ENCODE data around the gene CCR5.

CCR5 gene

GRCh38 chr3:46408853-46409252 lies 38.1 kb downstream of the CCR5 start:
- DNase-seq (ENCODE audit: low read depth): no peak

- no peak for DNase-seq (ENCODE audit: low read depth)
Observed at GRCh38 chr3:46409739-46410489, 39.2 kb downstream of the CCR5 start.

GRCh38 chr3:46410669-46411068 lies 39.9 kb downstream of the CCR5 start:
- no peak for DNase-seq (ENCODE audit: low read depth)

- no peak for DNase-seq (ENCODE audit: low read depth)
Observed at GRCh38 chr3:46411271-46411670, 40.5 kb downstream of the CCR5 start.

GRCh38 chr3:46412786-46413298 lies 42.1 kb downstream of the CCR5 start:
- DNase-seq (ENCODE audit: low read depth): no peak

GRCh38 chr3:46413951-46414350 lies 43.2 kb downstream of the CCR5 start:
- no peak for DNase-seq (ENCODE audit: low read depth)

- DNase-seq (ENCODE audit: low read depth): no peak
Observed at GRCh38 chr3:46414739-46415138, 44.0 kb downstream of the CCR5 start.

GRCh38 chr3:46416125-46416810 lies 45.5 kb downstream of the CCR5 start:
- DNase-seq (ENCODE audit: low read depth): no peak

GRCh38 chr3:46416811-46417510 lies 46.2 kb downstream of the CCR5 start:
- DNase-seq (ENCODE audit: low read depth): no peak

GRCh38 chr3:46417841-46418611 lies 47.3 kb downstream of the CCR5 start:
- no peak for DNase-seq (ENCODE audit: low read depth)

GRCh38 chr3:46419816-46420215 lies 49.1 kb downstream of the CCR5 start:
- DNase-seq (ENCODE audit: low read depth): no peak

GRCh38 chr3:46420931-46421330 lies 50.2 kb downstream of the CCR5 start:
- DNase-seq (ENCODE audit: low read depth): no peak

GRCh38 chr3:46422617-46423016 lies 51.9 kb downstream of the CCR5 start:
- DNase-seq (ENCODE audit: low read depth): no peak

- no peak for DNase-seq (ENCODE audit: low read depth)
Observed at GRCh38 chr3:46423588-46423987, 52.8 kb downstream of the CCR5 start.
